Neuron (in vitro differentiated cells): Measurements from ENCODE around the gene LCE7A.

ENCODE experiments used
- H2AFZ ChIP-seq: one replicate; pipeline ENCODE4 v1.6.1; 2013; ENCODE audit warnings: low read depth, mild to moderate bottlenecking, inconsistent platforms, low read length, moderate library complexity
- H3K27me3 ChIP-seq: one replicate; pipeline ENCODE4 v1.6.1; 2013; ENCODE audit warnings: low read length; ENCODE audit not compliant: insufficient read depth
- H3K36me3 ChIP-seq: one replicate; pipeline ENCODE4 v1.6.1; 2013; ENCODE audit warnings: low read length; ENCODE audit not compliant: insufficient read depth
- H3K4me1 ChIP-seq: one replicate; pipeline ENCODE4 v1.6.1; 2013; ENCODE audit warnings: low read length; ENCODE audit not compliant: insufficient read depth
- H3K4me3 ChIP-seq: 2 replicates; pipeline ENCODE4 v1.5.1; 2013; ENCODE audit warnings: mild to moderate bottlenecking, low read length, moderate library complexity
- H3K9me3 ChIP-seq: one replicate; pipeline ENCODE4 v1.6.1; 2013; ENCODE audit warnings: low read length

Gene LCE7A

GRCh38 chr1:152866321-152866720, 6.5 kb downstream of the LCE7A start:
- Histone ChIP-seq H3K36me3 (no peaks in the 10 kb centered on the region), H3K9me3 (no peaks in the 10 kb centered on the region), H3K4me1 (no peaks in the 10 kb centered on the region), H2AFZ (no peak overlapping the region), H3K27me3 (no peaks in the 10 kb centered on the region), H3K4me3 (no peak overlapping the region)

GRCh38 chr1:152869808-152870419, 10.1 kb downstream of the LCE7A start:
- Histone ChIP-seq H2AFZ (no peak overlapping the region), H3K36me3 (no peaks in the 10 kb centered on the region), H3K4me3 (no peak overlapping the region), H3K9me3 (no peaks in the 10 kb centered on the region), H3K4me1 (no peaks in the 10 kb centered on the region), H3K27me3 (no peaks in the 10 kb centered on the region)

GRCh38 chr1:152870831-152871730, 11.3 kb downstream of the LCE7A start:
- Histone ChIP-seq H2AFZ (no peak overlapping the region), H3K4me1 (no peaks in the 10 kb centered on the region), H3K9me3 (no peaks in the 10 kb centered on the region), H3K4me3 (no peak overlapping the region), H3K36me3 (no peaks in the 10 kb centered on the region), H3K27me3 (no peaks in the 10 kb centered on the region)

- Histone ChIP-seq H2AFZ (no peak overlapping the region), H3K4me3 (no peak overlapping the region), H3K4me1 (no peaks in the 10 kb centered on the region), H3K27me3 (no peaks in the 10 kb centered on the region), H3K9me3 (no peaks in the 10 kb centered on the region), H3K36me3 (no peaks in the 10 kb centered on the region)
Observed at GRCh38 chr1:152871731-152872126, 11.9 kb downstream of the LCE7A start.

- H3K36me3 ChIP-seq: no peaks in the 10 kb centered on the region
Observed at GRCh38 chr1:152873495-152873894, 13.7 kb downstream of the LCE7A start.

GRCh38 chr1:152876827-152877226, 17.0 kb downstream of the LCE7A start:
- Histone ChIP-seq H3K27me3 (no peaks in the 10 kb centered on the region), H3K4me3 (no peak overlapping the region), H3K36me3 (no peaks in the 10 kb centered on the region), H3K9me3 (no peaks in the 10 kb centered on the region), H2AFZ (no peak overlapping the region), H3K4me1 (no peaks in the 10 kb centered on the region)

More at GRCh38 chr1:152873495-152873894, 13.7 kb downstream of the LCE7A start:
- Histone ChIP-seq H3K4me3 (no peak overlapping the region), H3K9me3 (no peaks in the 10 kb centered on the region), H2AFZ (no peak overlapping the region), H3K4me1 (no peaks in the 10 kb centered on the region), H3K27me3 (no peaks in the 10 kb centered on the region)

- H3K4me3 ChIP-seq: no peak within 1 kb of the TSS
- H3K9me3 ChIP-seq: no peaks in the 10 kb centered on the region
- no peaks in the 10 kb centered on the region for H3K36me3 ChIP-seq
Observed at GRCh38 chr1:152878042-152878441, 18.2 kb downstream of the LCE7A start, which contains the start of gene SMCP. Gene SMCP (plus strand): TSS chr1:152878322. CDS start chr1:152884423, 6,101 bp downstream.

GRCh38 chr1:152879559-152880198, 19.9 kb downstream of the LCE7A start:
- Histone ChIP-seq H3K9me3 (no peaks in the 10 kb centered on the region), H3K4me3 (no peak overlapping the region), H2AFZ (no peak overlapping the region), H3K36me3 (no peaks in the 10 kb centered on the region), H3K4me1 (no peaks in the 10 kb centered on the region), H3K27me3 (no peaks in the 10 kb centered on the region)

More at GRCh38 chr1:152878042-152878441, 18.2 kb downstream of the LCE7A start, which contains the start of gene SMCP:
- Histone ChIP-seq H3K27me3 (no peaks in the 10 kb centered on the region), H3K4me1 (no peaks in the 10 kb centered on the region), H2AFZ (no peak within 1 kb of the TSS)

- no peaks in the 10 kb centered on the region for H3K9me3 ChIP-seq
- no peak overlapping the region for H2AFZ ChIP-seq
- H3K36me3 ChIP-seq: no peaks in the 10 kb centered on the region
- no peaks in the 10 kb centered on the region for H3K4me1 ChIP-seq
- H3K4me3 ChIP-seq: no peak overlapping the region
- H3K27me3 ChIP-seq: no peaks in the 10 kb centered on the region
Observed at GRCh38 chr1:152880316-152880715, 20.5 kb downstream of the LCE7A start.

- H3K4me1 ChIP-seq: no peaks in the 10 kb centered on the region
- no peaks in the 10 kb centered on the region for H3K36me3 ChIP-seq
- H3K27me3 ChIP-seq: no peaks in the 10 kb centered on the region
- no peaks in the 10 kb centered on the region for H3K9me3 ChIP-seq
- no peak overlapping the region for H2AFZ ChIP-seq
- H3K4me3 ChIP-seq: no peak overlapping the region
Observed at GRCh38 chr1:152880907-152881306, 21.1 kb downstream of the LCE7A start.

- Histone ChIP-seq H3K27me3 (no peaks in the 10 kb centered on the region), H2AFZ (no peak overlapping the region), H3K36me3 (no peaks in the 10 kb centered on the region), H3K9me3 (no peaks in the 10 kb centered on the region), H3K4me1 (no peaks in the 10 kb centered on the region), H3K4me3 (no peak overlapping the region)
Observed at GRCh38 chr1:152884085-152884484, 24.3 kb downstream of the LCE7A start.

GRCh38 chr1:152884506-152884905, 24.7 kb downstream of the LCE7A start:
- Histone ChIP-seq H3K9me3 (no peaks in the 10 kb centered on the region), H3K4me3 (no peak overlapping the region), H3K27me3 (no peaks in the 10 kb centered on the region), H2AFZ (no peak overlapping the region), H3K36me3 (no peaks in the 10 kb centered on the region), H3K4me1 (no peaks in the 10 kb centered on the region)

GRCh38 chr1:152884966-152885624, 25.3 kb downstream of the LCE7A start:
- Histone ChIP-seq H3K9me3 (no peaks in the 10 kb centered on the region), H3K27me3 (no peaks in the 10 kb centered on the region), H3K4me3 (no peak overlapping the region), H3K4me1 (no peaks in the 10 kb centered on the region), H3K36me3 (no peaks in the 10 kb centered on the region), H2AFZ (no peak overlapping the region)
